ENCODE results near the gene PROK1. TPM values are rescaled to one million over a fixed set of nuclear protein-coding genes. Genes with fewer than 3 reads are reported as not detected.

Gene PROK1
- total and polyA plus RNA-seq, 10 of the 15 experiments (the other 5 are each of a cell fraction or from before 2014, with no cell fraction given) = not detected

DNA sequence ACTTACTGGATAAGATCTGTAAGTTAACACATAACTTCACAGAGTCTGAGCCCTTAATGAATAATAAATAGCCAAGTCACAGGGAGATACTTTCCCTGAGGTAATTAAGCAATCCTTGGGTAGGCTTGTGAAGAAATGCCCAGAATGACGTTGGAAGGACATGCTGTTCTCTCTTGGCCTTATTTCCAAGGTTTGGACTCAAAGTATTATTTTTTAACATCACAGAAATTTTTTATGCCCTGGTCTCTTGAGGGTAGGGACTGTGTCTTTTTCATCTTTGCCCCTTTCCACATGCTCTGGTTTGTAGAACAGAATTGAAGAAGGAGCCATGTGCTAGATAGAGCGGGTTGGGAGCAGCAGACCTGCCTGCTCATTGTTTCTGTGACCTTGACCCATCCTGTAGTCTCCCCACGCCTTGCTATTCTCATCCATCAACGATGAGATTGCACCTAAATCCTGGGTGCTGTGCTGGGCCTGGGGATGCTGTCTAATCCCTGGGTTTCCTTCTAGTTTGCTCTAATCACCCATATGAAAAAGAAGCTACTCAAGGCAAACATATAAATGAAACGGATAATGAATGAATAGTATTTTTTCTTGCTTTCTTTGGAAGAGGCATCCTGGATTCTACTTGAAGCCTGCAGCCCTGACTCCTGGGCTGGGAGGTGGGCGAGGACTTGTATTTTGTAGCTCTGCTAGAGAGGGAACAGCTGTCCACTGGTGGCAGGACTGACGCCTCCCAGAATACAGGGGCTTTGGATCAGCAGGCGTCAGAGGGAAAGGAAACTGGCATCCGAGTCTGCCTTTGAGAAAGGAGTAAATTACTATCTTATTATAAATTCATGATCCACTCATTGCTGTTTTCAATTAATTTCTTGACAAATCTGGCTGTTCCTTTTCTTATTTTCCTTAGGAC, 26.0 kb upstream of the PROK1 start:
- Histone ChIP-seq H3K9ac (ENCODE audit: control insufficient read depth, insufficient read depth, low read length) (no peak overlapping the region), H3K9me3 (replicated peaks; ENCODE audit: control insufficient read depth, insufficient read depth, low read length) (no peaks in the 10 kb centered on the region), H3K36me3 (ENCODE audit: control insufficient read depth in 2 of 2, insufficient read depth in 2 of 2, low read length in 1 of 2) (no peaks in the 10 kb centered on the region), H3K4me3 (no peak overlapping the region), H3K27ac (ENCODE audit: control insufficient read depth, insufficient read depth) (no peak overlapping the region), H3K4me1 (ENCODE audit: control insufficient read depth, insufficient read depth, low read length) (no peaks in the 10 kb centered on the region), H3K79me2 (ENCODE audit: control insufficient read depth, insufficient read depth, low read length) (no peaks in the 10 kb centered on the region), H4K20me1 (ENCODE audit: control insufficient read depth, insufficient read depth) (no peaks in the 10 kb centered on the region), H3K4me2 (ENCODE audit: control insufficient read depth, insufficient read depth) (no peak overlapping the region), H3K27me3 (replicated peaks in 1 of 2; ENCODE audit: control insufficient read depth in 2 of 2, insufficient read depth in 2 of 2, low read length in 1 of 2) (no peaks in the 10 kb centered on the region), H2AFZ (ENCODE audit: control insufficient read depth, low read depth, low read length) (no peak overlapping the region)
- no peak for ATAC-seq
- no peak for DNase-seq (ENCODE audit: low read depth, low spot score)
- CTCF ChIA-PET = no interaction called here
- RAD21 ChIA-PET (ENCODE audit: unreplicated experiment) = interaction anchor here (1.3 kb wide), 1 partner anchor 71 kb away, joined by 3 read pairs; no protein-coding TSS in a partner anchor
- BruUV-seq (replicated peaks) = no TSS peak
- intact Hi-C loops (cut with micrococcal nuclease; ENCODE audit: unreplicated experiment) = no loop called here
- POLR2A ChIA-PET = no interaction called here
- FAIRE-seq = no peak
- 16% methylated on average over 9 of the region's 9 CpGs for WGBS (ENCODE audit: insufficient coverage, insufficient replicate concordance, low lambda C conversion rate, missing lambda C conversion rate)
- in situ Hi-C loops (cut with MboI) = no loop called here
- SMC1A ChIA-PET (ENCODE audit: uncharacterized antibody, unreplicated experiment) = no interaction called here
- TF ChIP-seq ZNF274 (IDR thresholded peaks at IDR 0.05; ENCODE audit: insufficient read depth, insufficient read length) = no peak
- TF ChIP-seq, protein P1, sequence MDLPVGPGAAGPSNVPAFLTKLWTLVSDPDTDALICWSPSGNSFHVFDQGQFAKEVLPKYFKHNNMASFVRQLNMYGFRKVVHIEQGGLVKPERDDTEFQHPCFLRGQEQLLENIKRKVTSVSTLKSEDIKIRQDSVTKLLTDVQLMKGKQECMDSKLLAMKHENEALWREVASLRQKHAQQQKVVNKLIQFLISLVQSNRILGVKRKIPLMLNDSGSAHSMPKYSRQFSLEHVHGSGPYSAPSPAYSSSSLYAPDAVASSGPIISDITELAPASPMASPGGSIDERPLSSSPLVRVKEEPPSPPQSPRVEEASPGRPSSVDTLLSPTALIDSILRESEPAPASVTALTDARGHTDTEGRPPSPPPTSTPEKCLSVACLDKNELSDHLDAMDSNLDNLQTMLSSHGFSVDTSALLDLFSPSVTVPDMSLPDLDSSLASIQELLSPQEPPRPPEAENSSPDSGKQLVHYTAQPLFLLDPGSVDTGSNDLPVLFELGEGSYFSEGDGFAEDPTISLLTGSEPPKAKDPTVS (IDR thresholded peaks at IDR 0.05; ENCODE audit: low read depth, low read length) = no peak
- TF ChIP-seq CUX1 (IDR thresholded peaks at IDR 0.05; ENCODE audit: insufficient replicate concordance, low read depth, low read length) = no peak
- no peak for TF ChIP-seq ETV6 (conservative IDR thresholded peaks at IDR 0.05 in 1 of 2, IDR thresholded peaks at IDR 0.05 in 1 of 2; ENCODE audit: borderline replicate concordance in 1 of 2, low read depth in 1 of 2)
- TF ChIP-seq BMI1 (IDR thresholded peaks at IDR 0.05; ENCODE audit: borderline replicate concordance) = no peak
- TF ChIP-seq ATF3 (IDR thresholded peaks at IDR 0.05; ENCODE audit: borderline replicate concordance, extremely low read depth, low read depth, low read length) = no peak
- TF ChIP-seq IRF3 (IDR thresholded peaks at IDR 0.05) = no peak
- TF ChIP-seq SREBF1 (IDR thresholded peaks at IDR 0.05; ENCODE audit: low read length) = no peak
- TF ChIP-seq, protein P2, sequence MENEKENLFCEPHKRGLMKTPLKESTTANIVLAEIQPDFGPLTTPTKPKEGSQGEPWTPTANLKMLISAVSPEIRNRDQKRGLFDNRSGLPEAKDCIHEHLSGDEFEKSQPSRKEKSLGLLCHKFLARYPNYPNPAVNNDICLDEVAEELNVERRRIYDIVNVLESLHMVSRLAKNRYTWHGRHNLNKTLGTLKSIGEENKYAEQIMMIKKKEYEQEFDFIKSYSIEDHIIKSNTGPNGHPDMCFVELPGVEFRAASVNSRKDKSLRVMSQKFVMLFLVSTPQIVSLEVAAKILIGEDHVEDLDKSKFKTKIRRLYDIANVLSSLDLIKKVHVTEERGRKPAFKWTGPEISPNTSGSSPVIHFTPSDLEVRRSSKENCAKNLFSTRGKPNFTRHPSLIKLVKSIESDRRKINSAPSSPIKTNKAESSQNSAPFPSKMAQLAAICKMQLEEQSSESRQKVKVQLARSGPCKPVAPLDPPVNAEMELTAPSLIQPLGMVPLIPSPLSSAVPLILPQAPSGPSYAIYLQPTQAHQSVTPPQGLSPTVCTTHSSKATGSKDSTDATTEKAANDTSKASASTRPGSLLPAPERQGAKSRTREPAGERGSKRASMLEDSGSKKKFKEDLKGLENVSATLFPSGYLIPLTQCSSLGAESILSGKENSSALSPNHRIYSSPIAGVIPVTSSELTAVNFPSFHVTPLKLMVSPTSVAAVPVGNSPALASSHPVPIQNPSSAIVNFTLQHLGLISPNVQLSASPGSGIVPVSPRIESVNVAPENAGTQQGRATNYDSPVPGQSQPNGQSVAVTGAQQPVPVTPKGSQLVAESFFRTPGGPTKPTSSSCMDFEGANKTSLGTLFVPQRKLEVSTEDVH (IDR thresholded peaks at IDR 0.05; ENCODE audit: low read depth, partially characterized antibody) = no peak
- TF ChIP-seq CHD4 (IDR thresholded peaks at IDR 0.05) = no peak
